NAMALWA (cell line): ENCODE data around the gene PAAF1.
"Not testable (repeated sequence)": the region's sequence is repeated elsewhere in the genome, so short reads cannot be mapped to it uniquely, and the experiment has no call there.

Experiments
- DNase-seq: peaks from one replicate; pipeline ENCODE4 v3.0.0-alpha.2; 2015; ENCODE audit warnings: low spot score

The PAAF1 gene

GRCh38 chr11:73883856-73884255 is 7.1 kb downstream of the PAAF1 start:
- DNase-seq, result no peak

GRCh38 chr11:73888244-73888643 is 11.4 kb downstream of the PAAF1 start:
- no peak for DNase-seq

GRCh38 chr11:73889019-73889418 is 12.2 kb downstream of the PAAF1 start:
- DNase-seq, result no peak

GRCh38 chr11:73889536-73889935 is 12.7 kb downstream of the PAAF1 start:
- no peak for DNase-seq

- no peak for DNase-seq
Measured at GRCh38 chr11:73893041-73893440, 16.2 kb downstream of the PAAF1 start.

GRCh38 chr11:73894725-73895335 is 18.0 kb downstream of the PAAF1 start:
- no peak for DNase-seq

- no peak for DNase-seq
Measured at GRCh38 chr11:73902303-73902702, 25.5 kb downstream of the PAAF1 start.

GRCh38 chr11:73907191-73907590 is 30.4 kb downstream of the PAAF1 start:
- DNase-seq, result no peak

GRCh38 chr11:73912026-73912425 is 35.2 kb downstream of the PAAF1 start:
- no peak for DNase-seq

GRCh38 chr11:73913472-73913871 is 36.7 kb downstream of the PAAF1 start:
- DNase-seq, result no peak

GRCh38 chr11:73914284-73914683 is 37.5 kb downstream of the PAAF1 start:
- no peak for DNase-seq

GRCh38 chr11:73916435-73916834 is 39.6 kb downstream of the PAAF1 start:
- no peak for DNase-seq

GRCh38 chr11:73921180-73921579 is 44.4 kb downstream of the PAAF1 start:
- no peak for DNase-seq

- no peak for DNase-seq
Measured at GRCh38 chr11:73929388-73929787, 52.6 kb downstream of the PAAF1 start.

- DNase-seq, result peak; percentile 88
Measured at GRCh38 chr11:73931039-73931645, 54.3 kb downstream of the PAAF1 start.

GRCh38 chr11:73931951-73932350 is 55.2 kb downstream of the PAAF1 start:
- no peak for DNase-seq

GRCh38 chr11:73932781-73933180 is 56.0 kb downstream of the PAAF1 start:
- no peak for DNase-seq

- not testable (repeated sequence) for DNase-seq
Measured at GRCh38 chr11:73936047-73936446, 59.2 kb downstream of the PAAF1 start.

- DNase-seq, result no peak
Measured at GRCh38 chr11:73939096-73939495, 62.3 kb downstream of the PAAF1 start.

- no peak for DNase-seq
Measured at GRCh38 chr11:73940801-73941570, 64.2 kb downstream of the PAAF1 start.

GRCh38 chr11:73942010-73942409 is 65.2 kb downstream of the PAAF1 start:
- no peak for DNase-seq

- no peak for DNase-seq
Measured at GRCh38 chr11:73944085-73944484, 67.3 kb downstream of the PAAF1 start.

GRCh38 chr11:73944901-73945300 is 68.1 kb downstream of the PAAF1 start:
- no peak for DNase-seq
